HCT116 (cell line): ENCODE measurements around the gene ITPKA.

ENCODE experiments used
- ATF3 ChIP-seq: IDR thresholded peaks from 2 replicates; pipeline ENCODE4 v1.6.1; 2012
- CTCF ChIP-seq, 3 experiments: fragments of 200-600 bp in 1 of 3; sonication (generic) in 1 of 3; IDR thresholded peaks in 2 of 3; conservative IDR thresholded peaks in 1 of 3; 2 replicates each; pipeline ENCODE4 v1.5.1; 2012 to 2017; ENCODE audit warnings: low read depth in 2 of 3, low read length in 2 of 3, antibody characterized with exemption in 1 of 3, borderline replicate concordance in 1 of 3, control low read depth in 1 of 3, mild to moderate bottlenecking in 1 of 3, mixed read lengths in 1 of 3, mixed run types in 1 of 3, moderate library complexity in 1 of 3; ENCODE audit not compliant: insufficient read depth in 1 of 3
- EZH2 ChIP-seq: fragments of 200-600 bp; sonication (generic); IDR thresholded peaks from 2 replicates; pipeline ENCODE4 v1.6.1; 2017; ENCODE audit warnings: antibody characterized with exemption, mixed run types
- POLR2A ChIP-seq: IDR thresholded peaks from 2 replicates; pipeline ENCODE4 v1.7.0; 2011; ENCODE audit warnings: borderline replicate concordance; ENCODE audit not compliant: insufficient read depth, insufficient read length; ENCODE audit errors: extremely low read depth
- ZBTB33 ChIP-seq: IDR thresholded peaks from 2 replicates; pipeline ENCODE4 v1.6.1; 2011; ENCODE audit warnings: mild to moderate bottlenecking, low read length, moderate library complexity; ENCODE audit not compliant: insufficient replicate concordance; ENCODE audit errors: extremely low read depth
- ZNF274 ChIP-seq: fragments of 200-500 bp; sonication (Bioruptor generic); IDR thresholded peaks from 2 replicates; pipeline ENCODE4 v1.6.1; 2014; ENCODE audit warnings: mild to moderate bottlenecking, low read depth, low read length, inconsistent platforms

GRCh38 chr15:41484937-41485625 is 8.6 kb upstream of the ITPKA start:
- no peak for TF ChIP-seq POLR2A
- no peak for TF ChIP-seq ZNF274
- TF ChIP-seq ZBTB33: no peak
- TF ChIP-seq EZH2: no peak
- TF ChIP-seq ATF3: no peak
- TF ChIP-seq CTCF (IDR thresholded peaks at IDR 0.05 in 2 of 3, conservative IDR thresholded peaks at IDR 0.05 in 1 of 3; ENCODE audit: borderline replicate concordance in 1 of 3, insufficient read depth in 1 of 3, low read depth in 2 of 3, low read length in 2 of 3): no peak
